MG63 (cell line): Measurements from ENCODE around the gene KCNQ1. TPM values are rescaled to one million over a fixed set of nuclear protein-coding genes. Genes with fewer than 3 reads are reported as not detected.

Source experiments
- DNase-seq: peaks from one replicate; pipeline ENCODE4 v3.0.0-alpha.2; 2020
- H3K27me3 ChIP-seq: fragments of 250-450 bp; sonication (Bioruptor Pico); 2 replicates; pipeline ENCODE4 v1.5.1; 2020; ENCODE audit warnings: mild to moderate bottlenecking, moderate library complexity
- H3K36me3 ChIP-seq: fragments of 250-450 bp; sonication (Bioruptor Pico); 2 replicates; pipeline ENCODE4 v1.5.1; 2020; ENCODE audit warnings: mild to moderate bottlenecking, moderate library complexity
- H3K4me3 ChIP-seq: fragments of 250-450 bp; sonication (Bioruptor Pico); 2 replicates; pipeline ENCODE4 v1.5.1; 2020; ENCODE audit warnings: mild to moderate bottlenecking, moderate library complexity
- H3K9me3 ChIP-seq: fragments of 250-450 bp; sonication (Bioruptor Pico); 2 replicates; pipeline ENCODE4 v1.5.1; 2020; ENCODE audit warnings: mild to moderate bottlenecking, moderate library complexity
- total RNA-seq: library from RNA; depleted of rRNA; stranded (reverse); fragments of >200 nt; shearing (Covaris generic); gene quantifications from 2 replicates; pipeline ENCODE4 v1.2.3, GENCODE V29; 2014; ENCODE audit warnings: low replicate concordance

The KCNQ1 gene
- total RNA-seq, 1 experiment from 2014 or later: not detected

DNA sequence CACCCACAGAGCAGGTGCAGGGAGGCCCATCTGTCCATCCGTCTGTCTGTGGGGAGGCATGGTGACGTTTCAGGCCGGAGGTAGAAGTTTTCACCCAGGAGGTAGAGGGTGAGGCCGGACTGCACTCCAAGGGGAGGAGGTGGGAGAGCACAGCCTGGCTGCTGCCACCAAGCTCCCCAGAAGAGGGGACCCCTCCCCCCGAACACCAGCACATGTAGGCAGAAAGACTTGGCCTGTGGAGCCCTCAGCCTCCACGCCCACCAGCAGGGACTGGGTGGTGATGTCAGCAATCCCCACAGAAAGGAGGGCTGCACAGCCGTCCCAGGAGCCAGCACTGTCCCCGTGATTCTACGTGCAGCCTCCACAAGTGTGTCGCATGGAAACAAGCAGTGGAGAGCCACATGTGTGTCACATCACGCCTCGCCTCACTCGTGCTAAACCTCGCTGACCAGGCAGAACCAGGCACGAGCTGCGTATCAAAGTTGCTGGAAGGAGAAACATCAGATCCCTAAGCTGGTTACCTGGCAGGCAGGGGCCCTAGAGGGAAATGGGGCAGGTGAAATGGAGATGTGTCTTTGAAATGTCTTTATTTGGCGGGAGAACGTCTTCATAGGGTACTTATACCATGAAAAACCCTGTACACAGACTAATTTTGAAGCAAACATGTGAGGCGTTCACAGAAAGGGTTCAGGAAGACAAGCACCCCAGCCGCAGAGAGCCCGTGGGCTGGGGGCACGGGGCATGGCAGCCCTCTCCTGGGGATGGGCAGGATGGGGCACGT is 391.7 kb downstream of the KCNQ1 start:
- Histone ChIP-seq H3K4me3 (no peak overlapping the region), H3K9me3 (no peaks in the 10 kb centered on the region), H3K36me3 (no peaks in the 10 kb centered on the region), H3K27me3 (no peaks in the 10 kb centered on the region)
- DNase-seq: no peak

DNA sequence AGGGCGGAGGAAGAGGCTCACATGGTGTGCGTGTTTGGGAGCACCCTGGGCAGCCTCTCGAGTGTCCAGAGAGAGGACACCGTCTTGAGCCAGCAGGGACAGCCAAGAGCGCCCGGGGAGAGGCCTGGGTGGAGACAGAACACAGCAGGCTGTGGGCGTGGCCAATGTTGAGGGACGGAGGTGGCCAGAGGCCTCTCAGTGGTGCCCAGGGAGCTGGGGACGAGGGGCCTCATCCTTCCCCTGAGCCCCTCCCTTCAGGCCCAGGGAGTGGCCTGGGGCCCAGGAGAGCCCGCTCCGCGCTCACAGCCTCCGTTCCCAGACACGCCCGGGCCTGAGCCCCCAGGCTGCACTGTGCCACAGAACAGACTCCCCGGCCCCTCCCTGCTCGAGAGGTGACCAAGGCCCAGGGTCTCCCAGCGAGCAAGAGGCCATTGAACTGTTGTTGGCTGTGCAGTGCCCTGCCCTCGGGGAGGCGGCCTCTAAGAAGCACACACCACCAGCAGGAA is 392.3 kb downstream of the KCNQ1 start:
- DNase-seq: no peak
- Histone ChIP-seq H3K4me3 (no peak overlapping the region), H3K36me3 (no peaks in the 10 kb centered on the region), H3K9me3 (no peaks in the 10 kb centered on the region), H3K27me3 (no peaks in the 10 kb centered on the region)

DNA sequence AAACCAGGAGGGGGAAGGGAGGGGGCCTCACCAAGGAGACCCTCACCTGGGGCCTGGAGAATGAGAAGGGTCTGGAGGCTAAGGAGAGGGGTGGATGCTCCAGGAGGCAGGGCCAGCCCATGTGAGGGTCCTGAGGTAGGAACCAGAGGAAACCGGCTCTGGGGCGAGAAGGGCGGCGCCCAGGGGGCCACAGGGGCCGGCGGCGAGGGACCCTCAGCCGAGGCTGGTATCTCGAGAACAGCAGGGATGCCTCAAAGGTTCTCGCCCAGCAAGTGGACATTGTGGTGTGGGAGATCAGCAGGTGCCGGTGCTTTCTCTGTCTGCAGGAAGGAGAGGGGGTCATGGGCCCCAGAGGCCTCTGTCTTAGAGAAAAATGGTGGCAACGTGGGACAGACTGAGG is 392.8 kb downstream of the KCNQ1 start:
- Histone ChIP-seq H3K4me3 (no peak overlapping the region), H3K9me3 (no peaks in the 10 kb centered on the region), H3K27me3 (no peaks in the 10 kb centered on the region), H3K36me3 (no peaks in the 10 kb centered on the region)
- no peak for DNase-seq

DNA sequence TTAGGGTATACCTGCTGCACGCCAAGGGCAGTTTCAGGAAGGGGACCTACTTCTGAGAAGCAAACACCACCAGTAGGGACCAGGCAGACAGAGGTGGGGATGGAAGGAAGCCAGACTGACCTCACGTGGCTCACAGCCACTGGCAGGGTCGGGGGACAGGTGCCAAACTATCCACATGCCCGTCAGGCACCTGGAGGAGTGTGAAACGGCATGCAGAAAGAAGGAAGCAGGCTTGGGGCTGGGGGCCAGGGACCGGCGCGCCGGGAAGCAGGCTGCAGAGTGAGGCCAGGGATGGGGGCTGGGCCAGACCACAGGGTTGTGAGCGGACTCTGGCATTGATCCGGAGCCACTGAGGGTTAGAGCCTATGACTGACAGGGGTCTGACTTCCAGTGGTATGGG is 393.3 kb downstream of the KCNQ1 start:
- DNase-seq: no peak

DNA sequence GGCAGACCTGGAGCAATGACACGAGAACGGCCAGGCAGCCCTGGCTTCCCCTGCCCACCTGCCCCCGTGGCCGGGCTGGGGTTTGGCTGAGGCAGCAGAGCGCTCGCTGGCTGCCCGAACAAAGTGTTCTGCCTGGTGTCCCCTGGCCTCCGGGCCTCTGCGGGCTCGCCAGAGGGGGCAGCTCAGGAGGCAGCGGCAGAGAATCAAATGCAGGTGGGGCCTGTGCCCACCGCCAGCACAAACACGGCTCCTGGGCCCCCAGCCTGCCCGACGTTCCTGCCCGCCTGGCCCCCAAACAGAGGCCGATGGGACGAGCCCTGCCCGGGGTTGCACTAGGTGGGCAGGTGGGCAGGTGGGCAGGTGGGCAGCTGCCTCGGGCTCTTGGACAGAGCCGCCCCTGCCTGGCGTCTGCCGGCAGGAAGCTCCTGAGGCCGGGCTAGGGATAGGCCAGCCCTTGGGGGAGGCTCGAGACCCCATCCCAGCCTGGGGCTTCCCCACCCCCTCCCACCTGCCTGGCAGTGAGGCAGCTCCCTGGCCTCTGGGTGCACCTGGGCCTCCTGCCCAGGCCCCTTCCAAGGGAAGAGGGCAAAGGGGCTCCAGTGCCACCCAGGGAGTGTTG is 394.0 kb downstream of the KCNQ1 start:
- Histone ChIP-seq H3K9me3 (no peaks in the 10 kb centered on the region), H3K4me3 (no peak overlapping the region), H3K36me3 (no peaks in the 10 kb centered on the region), H3K27me3 (no peaks in the 10 kb centered on the region)
- DNase-seq: no peak

More for the DNA sequence above, 393.3 kb downstream of the KCNQ1 start:
- Histone ChIP-seq H3K27me3 (no peaks in the 10 kb centered on the region), H3K4me3 (no peak overlapping the region), H3K36me3 (no peaks in the 10 kb centered on the region), H3K9me3 (no peaks in the 10 kb centered on the region)

DNA sequence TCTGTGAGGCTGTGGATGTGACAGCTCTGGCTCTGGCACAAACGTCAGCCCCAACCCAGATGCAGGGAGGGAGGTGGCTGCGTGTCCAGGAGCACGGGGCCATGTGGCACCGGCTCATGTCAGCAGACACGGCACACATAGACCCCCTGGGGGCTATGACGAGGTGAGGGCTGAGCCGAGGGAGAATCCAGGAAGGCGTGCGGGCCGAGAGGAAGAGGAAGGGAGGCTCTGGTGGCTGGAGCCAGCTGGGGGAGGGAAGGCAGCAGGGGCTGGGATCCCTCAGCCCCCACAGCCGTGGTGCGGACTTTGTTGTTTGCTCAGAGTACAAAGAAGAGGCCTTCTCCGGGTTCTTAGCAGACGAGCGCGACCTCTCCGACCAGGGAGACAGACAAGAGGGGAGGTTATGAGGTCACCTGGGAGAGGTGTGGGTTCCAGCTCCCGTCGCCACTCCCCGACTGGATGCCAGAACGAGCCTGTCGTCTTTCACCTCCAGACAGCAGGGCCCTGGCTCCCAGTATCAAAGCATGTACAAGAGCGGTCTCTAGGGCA is 394.7 kb downstream of the KCNQ1 start:
- Histone ChIP-seq H3K4me3 (no peak overlapping the region), H3K36me3 (no peaks in the 10 kb centered on the region), H3K27me3 (no peaks in the 10 kb centered on the region), H3K9me3 (no peaks in the 10 kb centered on the region)
- no peak for DNase-seq

DNA sequence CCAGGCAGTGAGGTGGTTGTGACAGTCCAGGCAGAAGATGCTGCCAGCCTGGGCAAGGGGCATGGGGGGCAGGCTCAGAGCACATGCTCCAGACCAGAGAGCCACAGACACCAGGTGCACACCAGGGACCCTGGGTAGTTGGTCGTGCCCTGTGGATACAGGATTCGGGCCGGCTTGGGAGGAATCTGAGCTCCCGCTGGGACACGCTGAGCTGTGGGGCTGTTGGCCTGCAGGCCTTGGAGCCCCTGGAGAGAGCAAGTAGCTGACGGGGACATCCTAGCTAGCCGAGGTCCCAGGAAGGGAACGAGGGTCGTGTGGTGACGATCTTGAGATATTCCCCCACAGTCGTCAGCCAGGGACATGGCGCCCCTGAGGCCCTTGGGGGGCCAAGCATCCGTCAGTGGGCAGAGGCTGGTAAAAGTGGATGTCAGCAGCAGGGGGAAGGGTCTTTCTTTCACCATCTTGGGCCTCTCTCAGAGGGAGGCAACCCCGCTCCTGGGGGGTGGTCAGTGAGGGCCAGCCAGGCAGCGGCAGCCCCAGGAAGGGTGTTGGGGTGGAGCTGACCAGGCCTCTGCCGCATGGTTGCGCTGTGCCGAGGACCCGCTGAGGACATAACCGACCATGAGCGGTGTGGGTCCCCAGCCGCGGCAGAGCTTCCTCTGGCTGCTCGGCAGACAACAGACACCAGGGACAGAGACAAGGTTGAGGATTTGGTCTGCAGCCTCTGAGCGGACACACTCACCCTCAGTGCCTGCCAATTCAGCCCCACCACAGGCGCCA is 396.8 kb downstream of the KCNQ1 start:
- Histone ChIP-seq H3K27me3 (no peaks in the 10 kb centered on the region), H3K36me3 (no peaks in the 10 kb centered on the region), H3K4me3 (no peak overlapping the region), H3K9me3 (no peaks in the 10 kb centered on the region)
- DNase-seq: no peak

DNA sequence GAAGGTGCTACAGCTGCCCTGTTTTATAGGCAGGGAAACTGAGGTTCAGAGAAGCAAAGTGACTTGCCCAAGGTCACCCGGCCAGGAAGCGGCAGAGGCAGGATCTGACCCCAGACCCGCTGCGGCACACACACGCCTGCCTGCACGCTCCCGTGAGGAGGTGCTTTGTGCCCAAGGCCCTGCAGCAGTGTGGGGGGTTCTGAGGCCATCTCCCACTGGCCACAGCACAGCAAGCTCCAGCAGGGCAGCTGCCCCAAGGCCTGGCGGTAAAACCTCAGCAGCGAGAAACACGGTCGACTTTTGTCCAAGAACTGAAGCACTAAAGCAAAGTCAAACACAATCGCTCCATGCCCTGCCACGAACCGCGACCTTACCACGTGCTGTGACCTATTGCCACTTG is 398.1 kb downstream of the KCNQ1 start:
- Histone ChIP-seq H3K4me3 (no peak overlapping the region), H3K27me3 (no peaks in the 10 kb centered on the region), H3K9me3 (no peaks in the 10 kb centered on the region), H3K36me3 (no peaks in the 10 kb centered on the region)
- DNase-seq: no peak

DNA sequence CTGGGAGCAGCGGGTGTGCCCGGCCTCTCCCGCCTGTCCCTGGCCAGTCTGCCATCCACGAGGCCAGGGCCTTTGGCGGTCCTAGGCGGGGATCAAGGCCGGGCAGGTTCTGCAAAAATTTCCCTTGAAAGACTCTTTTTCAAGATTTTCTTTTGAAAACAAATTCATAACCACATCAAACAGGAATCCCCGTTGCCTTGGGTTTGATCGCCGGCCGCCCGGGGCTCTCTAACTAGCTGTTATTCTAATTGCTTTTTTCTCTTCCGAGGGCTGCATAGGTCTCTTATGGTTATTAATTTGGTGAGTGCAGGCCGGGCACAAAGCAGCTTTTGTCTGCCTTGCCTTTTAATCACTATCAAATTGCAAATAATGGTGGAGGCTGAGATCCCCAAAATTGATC is 398.7 kb downstream of the KCNQ1 start:
- no peaks in the 10 kb centered on the region for H3K27me3 ChIP-seq

DNA sequence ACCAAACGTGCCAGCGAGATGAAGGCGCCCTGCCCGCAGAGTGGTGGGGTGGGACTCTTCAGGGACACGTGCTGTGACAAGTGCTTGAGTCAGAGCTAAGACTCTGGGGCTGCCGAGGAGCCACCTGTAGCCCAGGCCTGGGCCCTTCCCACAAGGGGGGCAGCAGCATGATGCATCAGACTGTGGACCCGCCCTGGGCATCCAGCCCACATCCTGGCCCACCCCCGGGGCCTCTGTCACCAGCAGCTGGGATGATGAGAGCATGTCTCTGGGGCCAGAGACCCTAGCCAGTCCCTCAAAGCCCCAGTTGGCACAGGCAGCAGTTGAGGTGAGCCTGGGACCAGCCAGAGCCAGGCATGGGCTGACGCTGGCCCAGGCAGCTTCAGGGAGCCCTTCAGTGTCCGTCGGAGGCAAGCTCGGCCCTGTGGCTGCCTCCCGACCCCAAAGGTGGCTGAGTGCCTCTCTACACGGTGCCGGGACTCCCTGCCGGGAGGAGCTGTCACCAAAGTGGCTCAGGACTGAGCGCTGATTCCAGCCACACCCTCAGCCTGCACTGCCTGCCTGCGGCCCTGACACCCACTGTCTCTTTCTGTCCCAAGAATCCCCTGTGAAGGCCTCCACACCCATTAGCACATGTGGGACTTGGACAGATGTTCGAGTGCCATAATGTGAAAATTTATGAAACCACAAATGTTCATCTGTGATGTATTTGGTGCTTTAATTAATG is 399.5 kb downstream of the KCNQ1 start:
- H3K9me3 ChIP-seq: no peaks in the 10 kb centered on the region
- H3K27me3 ChIP-seq: no peaks in the 10 kb centered on the region
- H3K36me3 ChIP-seq: no peaks in the 10 kb centered on the region
- H3K4me3 ChIP-seq: no peak overlapping the region
- DNase-seq: no peak

More for the DNA sequence above, 398.7 kb downstream of the KCNQ1 start:
- Histone ChIP-seq H3K36me3 (no peaks in the 10 kb centered on the region), H3K9me3 (no peaks in the 10 kb centered on the region), H3K4me3 (no peak overlapping the region)
- no peak for DNase-seq

DNA sequence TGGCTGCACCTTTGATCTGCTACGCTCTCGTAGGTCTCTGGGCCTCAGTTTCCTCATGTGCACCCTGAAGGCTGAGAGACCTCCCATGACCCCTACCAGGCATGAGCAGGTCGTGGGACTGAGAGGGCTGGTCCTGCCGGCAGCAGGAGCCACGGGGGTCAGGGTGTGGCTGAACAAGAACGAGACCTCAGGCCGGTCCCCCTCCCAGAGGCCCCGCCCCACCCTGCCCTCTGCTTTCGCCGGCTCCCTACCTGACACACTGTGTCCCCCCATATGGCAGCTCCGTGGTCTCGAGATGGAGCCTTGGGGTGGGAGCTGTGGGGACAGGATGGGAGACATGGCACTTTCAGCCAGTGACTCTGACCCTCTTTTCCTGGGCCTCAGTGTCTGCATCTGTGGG is 400.2 kb downstream of the KCNQ1 start:
- Histone ChIP-seq H3K36me3 (no peaks in the 10 kb centered on the region), H3K27me3 (no peaks in the 10 kb centered on the region), H3K4me3 (no peak overlapping the region), H3K9me3 (no peaks in the 10 kb centered on the region)
- no peak for DNase-seq

DNA sequence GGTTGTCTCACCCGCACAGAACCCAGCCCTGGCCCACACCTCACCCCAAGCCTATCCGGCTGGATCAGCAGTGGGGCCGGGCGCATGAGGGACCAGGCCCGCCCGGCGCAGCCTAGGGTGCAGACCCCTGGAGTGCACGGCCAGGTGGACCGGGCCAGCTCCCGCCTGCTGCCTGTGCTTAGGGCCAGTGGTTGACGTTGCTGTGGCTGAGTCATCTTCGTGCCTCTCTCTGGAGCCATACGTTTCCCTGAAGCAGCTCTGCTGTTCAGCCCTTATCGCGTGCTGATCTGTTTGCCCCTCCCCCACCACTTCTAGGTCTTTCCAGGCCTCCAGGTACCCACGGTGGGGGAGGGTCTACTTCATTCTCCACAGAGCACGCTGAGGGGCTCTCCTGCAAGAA is 401.2 kb downstream of the KCNQ1 start:
- no peaks in the 10 kb centered on the region for H3K9me3 ChIP-seq
- H3K36me3 ChIP-seq: no peaks in the 10 kb centered on the region
- DNase-seq: no peak
- no peaks in the 10 kb centered on the region for H3K27me3 ChIP-seq
- no peak overlapping the region for H3K4me3 ChIP-seq

DNA sequence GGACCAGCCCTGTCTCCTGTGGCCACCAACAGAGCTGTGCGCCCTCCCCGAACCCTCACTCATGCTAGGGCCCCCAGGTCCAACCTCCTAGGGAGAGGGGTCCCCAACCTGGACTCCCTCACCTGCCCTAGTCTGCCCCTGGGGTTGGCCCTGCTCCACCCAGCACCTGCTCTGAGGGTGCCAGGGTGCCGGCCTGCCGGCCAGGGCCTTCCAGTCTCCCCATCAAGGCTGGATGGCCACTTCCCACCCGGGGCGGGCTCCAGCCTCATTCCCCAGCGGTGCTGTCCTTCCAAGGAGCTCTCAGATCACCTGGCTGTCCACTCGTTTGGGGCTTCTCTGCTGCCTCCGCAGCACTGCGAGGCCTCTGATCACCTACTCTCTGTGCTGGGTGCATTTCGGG is 401.7 kb downstream of the KCNQ1 start:
- no peaks in the 10 kb centered on the region for H3K9me3 ChIP-seq
- DNase-seq: no peak
- no peaks in the 10 kb centered on the region for H3K36me3 ChIP-seq
- H3K27me3 ChIP-seq: no peaks in the 10 kb centered on the region
- H3K4me3 ChIP-seq: no peak overlapping the region

DNA sequence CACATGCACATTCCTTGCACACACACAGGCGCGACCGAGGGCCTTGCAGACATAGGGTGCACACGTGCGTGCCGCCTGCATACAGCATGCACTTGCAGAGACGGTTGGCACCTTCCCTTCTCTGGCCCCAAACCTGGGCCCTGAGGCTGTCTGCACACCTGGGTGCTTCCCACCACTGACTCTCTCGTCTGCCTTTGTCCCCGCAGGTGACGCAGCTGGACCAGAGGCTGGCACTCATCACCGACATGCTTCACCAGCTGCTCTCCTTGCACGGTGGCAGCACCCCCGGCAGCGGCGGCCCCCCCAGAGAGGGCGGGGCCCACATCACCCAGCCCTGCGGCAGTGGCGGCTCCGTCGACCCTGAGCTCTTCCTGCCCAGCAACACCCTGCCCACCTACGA is 402.8 kb downstream of the KCNQ1 start:
- Histone ChIP-seq H3K4me3 (no peak overlapping the region), H3K36me3 (no peaks in the 10 kb centered on the region), H3K9me3 (no peaks in the 10 kb centered on the region), H3K27me3 (no peaks in the 10 kb centered on the region)
- DNase-seq: no peak

DNA sequence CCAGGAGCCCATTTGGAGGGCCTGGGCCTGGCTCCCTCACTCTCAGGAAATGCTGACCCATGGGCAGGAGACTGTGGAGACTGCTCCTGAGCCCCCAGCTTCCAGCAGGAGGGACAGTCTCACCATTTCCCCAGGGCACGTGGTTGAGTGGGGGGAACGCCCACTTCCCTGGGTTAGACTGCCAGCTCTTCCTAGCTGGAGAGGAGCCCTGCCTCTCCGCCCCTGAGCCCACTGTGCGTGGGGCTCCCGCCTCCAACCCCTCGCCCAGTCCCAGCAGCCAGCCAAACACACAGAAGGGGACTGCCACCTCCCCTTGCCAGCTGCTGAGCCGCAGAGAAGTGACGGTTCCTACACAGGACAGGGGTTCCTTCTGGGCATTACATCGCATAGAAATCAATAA is 403.7 kb downstream of the KCNQ1 start:
- H3K27me3 ChIP-seq: no peaks in the 10 kb centered on the region
- H3K4me3 ChIP-seq: no peak overlapping the region
- no peak for DNase-seq
- no peaks in the 10 kb centered on the region for H3K9me3 ChIP-seq
- no peaks in the 10 kb centered on the region for H3K36me3 ChIP-seq

DNA sequence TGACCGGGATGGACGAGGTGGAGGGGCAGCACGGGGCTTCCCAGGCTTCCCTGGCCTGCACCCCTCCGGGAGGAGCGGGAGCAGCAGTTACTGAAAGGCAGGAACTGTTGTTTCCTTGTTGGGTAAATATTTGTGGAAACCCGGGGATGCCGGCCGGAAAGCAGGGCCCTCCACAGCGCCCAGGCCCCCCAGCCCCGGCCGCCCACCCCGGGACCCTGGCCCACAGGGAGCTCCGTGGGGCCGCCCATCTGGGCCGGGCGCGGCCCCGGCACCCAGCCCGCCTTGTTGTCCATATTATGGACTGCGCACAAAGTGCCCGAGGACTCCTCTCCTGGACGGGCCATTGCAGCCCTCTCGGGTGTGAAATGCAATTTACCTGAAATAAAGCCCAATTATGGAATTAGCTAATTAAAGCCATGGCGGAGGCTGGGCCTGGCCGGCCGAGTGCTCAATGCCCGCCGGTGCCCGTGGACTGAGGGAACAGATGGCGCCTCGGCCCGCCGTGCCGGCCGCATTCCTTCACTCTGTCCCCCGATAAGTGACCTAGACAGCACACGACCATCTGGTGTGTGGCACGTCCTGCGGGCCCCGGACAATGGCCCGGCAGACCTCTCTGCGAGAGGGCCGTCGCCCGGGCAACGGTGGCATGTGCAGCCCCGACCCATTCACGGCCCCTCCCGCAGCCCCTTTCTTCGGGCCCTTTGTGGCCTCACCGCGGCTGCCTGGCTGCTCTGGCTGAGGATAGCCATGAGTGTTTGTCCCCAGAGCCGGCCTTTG is 405.4 kb downstream of the KCNQ1 start:
- no peak overlapping the region for H3K4me3 ChIP-seq
- H3K36me3 ChIP-seq: no peaks in the 10 kb centered on the region
- no peaks in the 10 kb centered on the region for H3K9me3 ChIP-seq
- no peaks in the 10 kb centered on the region for H3K27me3 ChIP-seq
- no peak for DNase-seq
